K562 (cell line): ENCODE measurements around the gene CBX1. TPM values are rescaled to one million over a fixed set of nuclear protein-coding genes. Genes with fewer than 3 reads are reported as not detected.
A peak's percentile ranks its signal among the peaks of the same experiment; 100 is the strongest.

Source experiments
- ADNP ChIP-seq: fragments of 200-800 bp; sonication (Bioruptor generic); IDR thresholded peaks from 2 replicates; pipeline ENCODE4 v1.6.1; 2016; ENCODE audit warnings: missing genetic modification characterization, missing compliant biosample characterization
- ATF7 ChIP-seq: fragments of 450-650 bp; IDR thresholded peaks from 2 replicates; pipeline ENCODE4 v1.7.1; 2014; ENCODE audit warnings: mild to moderate bottlenecking, moderate library complexity
- CHD1 ChIP-seq: fragments of 200-600 bp; sonication (generic); IDR thresholded peaks from one replicate; pipeline ENCODE4 v1.6.1; 2012; ENCODE audit warnings: mild to moderate bottlenecking, moderate library complexity, low read length, inconsistent platforms
- E2F3 ChIP-seq: fragments of 250-450 bp; sonication (Bioruptor Pico); IDR thresholded peaks from 2 replicates; pipeline ENCODE4 v1.4.0; 2020; ENCODE audit warnings: mild to moderate bottlenecking
- EP400 ChIP-seq: fragments of 450-650 bp; IDR thresholded peaks from 2 replicates; pipeline ENCODE4 v1.6.1; 2017; ENCODE audit warnings: antibody characterized with exemption, mild to moderate bottlenecking, moderate library complexity
- ETV1 ChIP-seq: fragments of 450-650 bp; conservative IDR thresholded peaks from 2 replicates; pipeline ENCODE4 v1.6.1; 2016; ENCODE audit warnings: missing genetic modification characterization, control low read depth, low read depth, missing compliant biosample characterization
- GATAD2B ChIP-seq: fragments of 450-650 bp; IDR thresholded peaks from 2 replicates; pipeline ENCODE4 v1.6.1; 2017; ENCODE audit warnings: mild to moderate bottlenecking, borderline replicate concordance
- HEY1 ChIP-seq: fragments of 250-450 bp; sonication (Bioruptor Pico); IDR thresholded peaks from 2 replicates; pipeline ENCODE4 v1.5.0; 2020; ENCODE audit warnings: mild to moderate bottlenecking, moderate library complexity, borderline replicate concordance
- KAT8 ChIP-seq: fragments of 450-650 bp; IDR thresholded peaks from 2 replicates; pipeline ENCODE4 v1.6.1; 2016; ENCODE audit warnings: low read depth, mild to moderate bottlenecking
- MAFK ChIP-seq: IDR thresholded peaks from 2 replicates; pipeline ENCODE4 v1.6.1; 2011; ENCODE audit warnings: low read length, improper control_type of control experiment
- NFYB ChIP-seq: IDR thresholded peaks from 2 replicates; pipeline ENCODE4 v1.6.1; 2011; ENCODE audit warnings: mild to moderate bottlenecking, moderate library complexity; ENCODE audit not compliant: insufficient read length; ENCODE audit errors: extremely low read depth
- NR4A1 ChIP-seq, 2 experiments: fragments of 250-450 bp in 1 of 2; fragments of 450-650 bp in 1 of 2; sonication (Bioruptor Pico) in 1 of 2; IDR thresholded peaks; 2 replicates each; pipeline versions ENCODE4 v1.4.0 to v1.6.1; 2016 to 2020; ENCODE audit warnings: mild to moderate bottlenecking in 2 of 2, missing compliant biosample characterization in 1 of 2, missing genetic modification characterization in 1 of 2, moderate library complexity in 1 of 2
- PHB2 ChIP-seq: fragments of 450-650 bp; IDR thresholded peaks from 2 replicates; pipeline ENCODE4 v1.6.1; 2017; ENCODE audit warnings: low read depth
- PHF21A ChIP-seq: fragments of 450-650 bp; IDR thresholded peaks from 2 replicates; pipeline ENCODE4 v1.6.1; 2017; ENCODE audit warnings: low read depth, borderline replicate concordance
- RCOR1 ChIP-seq, 2 experiments: IDR thresholded peaks; 2 replicates each; pipeline ENCODE4 v1.6.1; 2012; ENCODE audit warnings: low read depth in 2 of 2, low read length in 2 of 2, borderline replicate concordance in 1 of 2, improper control_type of control experiment in 1 of 2
- SIN3A ChIP-seq, 2 experiments: fragments of 150-350 bp in 1 of 2; IDR thresholded peaks; 2 replicates each; pipeline ENCODE4 v1.6.1; 2011 to 2016; ENCODE audit warnings: borderline replicate concordance in 2 of 2, low read depth in 2 of 2, low read length in 2 of 2, mild to moderate bottlenecking in 2 of 2, moderate library complexity in 2 of 2; ENCODE audit not compliant: control insufficient read depth in 1 of 2
- SRSF3 ChIP-seq: fragments of 200-400 bp; formaldehyde crosslinking; IDR thresholded peaks from 2 replicates; pipeline ENCODE4 v1.6.1; 2016; ENCODE audit warnings: mild to moderate bottlenecking, low read length, moderate library complexity; ENCODE audit not compliant: insufficient read depth
- ZFX ChIP-seq: sonication (generic); formaldehyde crosslinking; IDR thresholded peaks from 2 replicates; pipeline ENCODE4 v1.8.0; 2022; ENCODE audit warnings: mild to moderate bottlenecking, missing genetic modification reagents, moderate library complexity
- ZNF140 ChIP-seq: fragments of 250-450 bp; sonication (Bioruptor Pico); IDR thresholded peaks from 2 replicates; pipeline ENCODE4 v1.8.0; 2021; ENCODE audit warnings: moderate library complexity, mild to moderate bottlenecking, inconsistent platforms
- polyA plus RNA-seq, 8 experiments: library from polyadenylated mRNA; depleted of rRNA in 4 of 8; stranded (reverse) in 5 of 8; unstranded in 3 of 8; fragments of >200 nt; fragmentation: Nextera tagmentation in 2 of 8; fragmentation: Illumina TruSeq in 1 of 8; extraction: Ambion mirVana in 2 of 8; extraction: Trizol in 1 of 8; gene quantifications; 2 replicates each; pipeline versions ENCODE4 v1.2.1 to v1.2.3, GENCODE V29; 2011 to 2014; ENCODE audit warnings: inconsistent platforms in 1 of 8, missing spikeins in 1 of 8
- total RNA-seq, 7 experiments: library from RNA; depleted of rRNA in 6 of 7; stranded (reverse); fragments of >200 nt in 6 of 7; fragmentation: Illumina TruSeq in 2 of 7; extraction: Trizol in 2 of 7; gene quantifications; 2 replicates each; pipeline versions ENCODE4 v1.2.1 to v1.2.3, GENCODE V29; 2011 to 2021; ENCODE audit warnings: low replicate concordance in 1 of 7
- TF ChIP-seq, protein P1 (sequence below): sonication (generic); formaldehyde crosslinking; IDR thresholded peaks from 2 replicates; pipeline ENCODE4 v1.9.0; 2022; ENCODE audit warnings: mild to moderate bottlenecking, missing genetic modification reagents
- TF ChIP-seq, protein P2 (sequence below): fragments of 450-650 bp; IDR thresholded peaks from 2 replicates; pipeline ENCODE4 v1.6.1; 2014; ENCODE audit warnings: low read depth, mild to moderate bottlenecking, moderate library complexity, borderline replicate concordance
- TF ChIP-seq, protein P3 (sequence below): fragments of 450-650 bp; formaldehyde crosslinking; IDR thresholded peaks from 2 replicates; pipeline ENCODE4 v1.4.0; 2020; ENCODE audit warnings: mild to moderate bottlenecking, moderate library complexity
- TF ChIP-seq, protein P4 (sequence below): sonication (generic); formaldehyde crosslinking; IDR thresholded peaks from 2 replicates; pipeline ENCODE4 v1.8.0; 2022; ENCODE audit warnings: mild to moderate bottlenecking, missing genetic modification reagents

Gene CBX1
- total and polyA plus RNA-seq, 9 of the 15 experiments (the other 6 are each of a cell fraction or from before 2014, with no cell fraction given): 10.6 to 95.7 (median 52.7) TPM

DNA sequence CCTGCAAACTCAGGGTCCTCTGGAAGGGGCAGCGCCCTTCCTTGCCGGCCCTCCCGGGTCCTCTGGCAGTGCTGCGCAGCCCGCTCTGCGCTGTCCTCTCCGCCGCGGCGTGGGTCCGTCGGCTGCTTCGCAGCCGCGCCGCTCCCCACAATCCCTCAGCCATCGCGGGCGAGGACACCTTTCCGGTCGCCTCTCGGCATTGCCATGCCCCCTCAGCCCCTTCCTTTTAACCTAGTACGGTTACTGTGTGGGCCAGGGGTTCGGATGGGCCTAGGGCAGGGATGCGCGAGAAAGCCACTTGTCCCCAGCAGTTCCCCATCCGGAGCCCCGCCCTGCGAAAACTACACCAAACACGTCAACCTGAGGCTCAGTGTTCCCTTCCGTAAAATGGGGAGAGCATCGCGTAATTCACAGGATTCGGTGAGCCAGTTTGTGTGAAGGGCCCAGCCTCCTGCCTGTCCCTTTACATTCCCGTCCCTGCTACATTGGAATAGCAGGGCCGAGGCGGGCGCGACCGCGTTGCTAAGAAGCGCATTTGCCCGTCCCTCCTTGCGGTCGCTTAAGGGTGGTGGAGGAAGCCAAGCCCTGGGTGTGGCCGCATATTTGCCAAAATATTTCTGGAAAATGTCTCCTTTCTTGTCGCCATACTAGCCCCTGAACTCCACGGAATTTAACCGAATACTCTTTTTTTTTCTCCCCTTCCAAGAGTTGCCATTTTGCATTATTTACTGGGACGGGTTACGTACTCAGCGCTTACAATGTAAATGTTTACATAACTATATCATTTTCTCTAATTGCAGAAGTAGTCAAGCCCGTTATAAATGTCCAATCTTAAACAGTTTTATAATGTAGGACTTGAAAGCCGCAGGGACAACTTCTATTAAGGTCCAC is 76.9 kb downstream of the CBX1 start (continued):
- TF ChIP-seq, protein P1, sequence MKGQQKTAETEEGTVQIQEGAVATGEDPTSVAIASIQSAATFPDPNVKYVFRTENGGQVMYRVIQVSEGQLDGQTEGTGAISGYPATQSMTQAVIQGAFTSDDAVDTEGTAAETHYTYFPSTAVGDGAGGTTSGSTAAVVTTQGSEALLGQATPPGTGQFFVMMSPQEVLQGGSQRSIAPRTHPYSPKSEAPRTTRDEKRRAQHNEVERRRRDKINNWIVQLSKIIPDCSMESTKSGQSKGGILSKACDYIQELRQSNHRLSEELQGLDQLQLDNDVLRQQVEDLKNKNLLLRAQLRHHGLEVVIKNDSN (CRISPR knock-in tag): no peak
- TF ChIP-seq NFYB (no peak), SRSF3 (no peak), E2F3 (no peak), NR4A1 (CRISPR knock-in tag; IDR thresholded peaks at IDR 0.05) (no peak), NR4A1 (tag; IDR thresholded peaks at IDR 0.05) (no peak), ZFX (no peak), ZNF140 (CRISPR knock-in tag) (no peak), EP400 (peak; percentile 28; the same call in 1 of the 2 replicates), ADNP (tag) (peak; percentile 73), ATF7 (0 out of 2 replicates have a peak, but pooled peaks have one; percentile 11), SIN3A (IDR thresholded peaks at IDR 0.05; ENCODE audit: borderline replicate concordance in 2 of 2, control insufficient read depth in 1 of 2, low read depth in 2 of 2, low read length in 2 of 2) (no peak), GATAD2B (no peak), PHF21A (no peak), KAT8 (no peak), HEY1 (CRISPR knock-in tag) (no peak), RCOR1 (IDR thresholded peaks at IDR 0.05; ENCODE audit: borderline replicate concordance in 1 of 2, low read depth in 2 of 2, low read length in 2 of 2) (peak; percentile 43 to 72; a peak in 2 of 4 replicates), PHB2 (no peak), MAFK (no peak), ETV1 (tag) (no peak), CHD1 (no peak)
- TF ChIP-seq, protein P2, sequence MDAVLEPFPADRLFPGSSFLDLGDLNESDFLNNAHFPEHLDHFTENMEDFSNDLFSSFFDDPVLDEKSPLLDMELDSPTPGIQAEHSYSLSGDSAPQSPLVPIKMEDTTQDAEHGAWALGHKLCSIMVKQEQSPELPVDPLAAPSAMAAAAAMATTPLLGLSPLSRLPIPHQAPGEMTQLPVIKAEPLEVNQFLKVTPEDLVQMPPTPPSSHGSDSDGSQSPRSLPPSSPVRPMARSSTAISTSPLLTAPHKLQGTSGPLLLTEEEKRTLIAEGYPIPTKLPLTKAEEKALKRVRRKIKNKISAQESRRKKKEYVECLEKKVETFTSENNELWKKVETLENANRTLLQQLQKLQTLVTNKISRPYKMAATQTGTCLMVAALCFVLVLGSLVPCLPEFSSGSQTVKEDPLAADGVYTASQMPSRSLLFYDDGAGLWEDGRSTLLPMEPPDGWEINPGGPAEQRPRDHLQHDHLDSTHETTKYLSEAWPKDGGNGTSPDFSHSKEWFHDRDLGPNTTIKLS: no peak
- TF ChIP-seq, protein P3, sequence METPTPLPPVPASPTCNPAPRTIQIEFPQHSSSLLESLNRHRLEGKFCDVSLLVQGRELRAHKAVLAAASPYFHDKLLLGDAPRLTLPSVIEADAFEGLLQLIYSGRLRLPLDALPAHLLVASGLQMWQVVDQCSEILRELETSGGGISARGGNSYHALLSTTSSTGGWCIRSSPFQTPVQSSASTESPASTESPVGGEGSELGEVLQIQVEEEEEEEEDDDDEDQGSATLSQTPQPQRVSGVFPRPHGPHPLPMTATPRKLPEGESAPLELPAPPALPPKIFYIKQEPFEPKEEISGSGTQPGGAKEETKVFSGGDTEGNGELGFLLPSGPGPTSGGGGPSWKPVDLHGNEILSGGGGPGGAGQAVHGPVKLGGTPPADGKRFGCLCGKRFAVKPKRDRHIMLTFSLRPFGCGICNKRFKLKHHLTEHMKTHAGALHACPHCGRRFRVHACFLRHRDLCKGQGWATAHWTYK (CRISPR knock-in tag): no peak
- TF ChIP-seq, protein P4, sequence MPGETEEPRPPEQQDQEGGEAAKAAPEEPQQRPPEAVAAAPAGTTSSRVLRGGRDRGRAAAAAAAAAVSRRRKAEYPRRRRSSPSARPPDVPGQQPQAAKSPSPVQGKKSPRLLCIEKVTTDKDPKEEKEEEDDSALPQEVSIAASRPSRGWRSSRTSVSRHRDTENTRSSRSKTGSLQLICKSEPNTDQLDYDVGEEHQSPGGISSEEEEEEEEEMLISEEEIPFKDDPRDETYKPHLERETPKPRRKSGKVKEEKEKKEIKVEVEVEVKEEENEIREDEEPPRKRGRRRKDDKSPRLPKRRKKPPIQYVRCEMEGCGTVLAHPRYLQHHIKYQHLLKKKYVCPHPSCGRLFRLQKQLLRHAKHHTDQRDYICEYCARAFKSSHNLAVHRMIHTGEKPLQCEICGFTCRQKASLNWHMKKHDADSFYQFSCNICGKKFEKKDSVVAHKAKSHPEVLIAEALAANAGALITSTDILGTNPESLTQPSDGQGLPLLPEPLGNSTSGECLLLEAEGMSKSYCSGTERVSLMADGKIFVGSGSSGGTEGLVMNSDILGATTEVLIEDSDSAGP (CRISPR knock-in tag): no peak
